ENCODE measurements around the gene CXCR6. TPM values are rescaled to one million over a fixed set of nuclear protein-coding genes. Genes with fewer than 3 reads are reported as not detected.

The CXCR6 gene
- total RNA-seq, 1 experiment from 2014 or later: not detected

DNA sequence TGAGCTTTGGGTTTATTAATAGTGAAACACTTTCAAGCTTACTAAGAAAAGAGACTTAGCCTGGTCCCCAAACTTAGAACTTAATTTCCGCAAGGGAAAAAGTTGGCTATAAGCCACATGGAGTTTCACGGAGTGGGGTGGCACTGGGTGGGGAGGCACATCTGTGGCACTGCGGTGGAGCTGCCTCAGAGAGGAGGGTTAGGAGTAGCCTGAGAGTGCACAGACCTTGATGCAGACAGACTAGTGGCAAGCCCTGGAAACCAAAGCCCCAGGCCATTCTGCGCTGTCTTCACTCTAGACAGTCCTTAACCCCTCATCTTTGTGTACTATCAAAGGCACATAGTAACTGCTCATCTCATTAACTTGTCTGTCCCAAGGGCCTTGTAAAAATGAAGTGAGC is 22.0 kb downstream of the CXCR6 start (continued):
- no peak for TF ChIP-seq SP1 (CRISPR knock-in tag; conservative IDR thresholded peaks at IDR 0.05)
- no peak for TF ChIP-seq TEAD4 (CRISPR knock-in tag; IDR thresholded peaks at IDR 0.05)
- no peak for TF ChIP-seq ZNF232 (CRISPR knock-in tag; IDR thresholded peaks at IDR 0.05)
- no peak for TF ChIP-seq ZNF532 (CRISPR knock-in tag; IDR thresholded peaks at IDR 0.05; ENCODE audit: borderline replicate concordance)
- no peak for TF ChIP-seq E2F1 (CRISPR knock-in tag; IDR thresholded peaks at IDR 0.05)

DNA sequence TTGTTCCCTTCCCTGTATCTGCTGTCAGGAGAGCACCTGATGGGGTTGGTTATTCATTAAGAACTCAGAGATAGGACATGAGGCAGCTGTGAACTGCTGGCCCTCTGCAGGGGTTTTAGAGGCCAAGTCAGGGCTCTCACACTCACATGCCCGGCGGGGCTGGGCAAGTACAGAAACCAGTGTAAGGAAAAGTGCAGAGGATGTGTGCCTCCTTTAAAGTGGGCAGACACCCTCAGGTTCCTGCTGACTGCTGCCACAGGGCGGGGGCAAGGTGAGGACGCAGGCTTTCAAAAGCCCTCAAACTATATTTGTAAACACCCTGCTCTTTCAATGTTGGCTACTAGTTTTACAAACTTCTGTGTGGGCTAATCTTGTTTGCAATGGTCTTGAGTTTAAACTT is 22.4 kb downstream of the CXCR6 start:
- Mint-ChIP-seq H3K4me1 (no peaks in the 10 kb centered on the region), H3K9me3 (no peaks in the 10 kb centered on the region), H3K27ac (no peak overlapping the region), H3K27me3 (ENCODE audit: low read depth) (no peaks in the 10 kb centered on the region), H3K4me3 (no peak overlapping the region), H3K36me3 (peaks cover 67% of the 10 kb centered on the region)
- no peak for ATAC-seq
- ChIA-PET POLR2A (no interaction called here), CTCF (interaction anchor here (0.9 to 4.0 kb wide), 4 partner anchors 8 to 114 kb away, joined by 3 to 25 read pairs (median 6); no protein-coding TSS in a partner anchor)
- no peak for DNase-seq (ENCODE audit: low spot score)
- TF ChIP-seq ELF4 (CRISPR knock-in tag; IDR thresholded peaks at IDR 0.05; ENCODE audit: low read depth) (no peak), SOX15 (CRISPR knock-in tag; IDR thresholded peaks at IDR 0.05) (no peak), ATF6 (CRISPR knock-in tag; IDR thresholded peaks at IDR 0.05) (no peak), NR2C2 (CRISPR knock-in tag; IDR thresholded peaks at IDR 0.05) (no peak), ZSCAN18 (CRISPR knock-in tag; IDR thresholded peaks at IDR 0.05) (no peak), ZNF138 (CRISPR knock-in tag; conservative IDR thresholded peaks at IDR 0.05) (no peak), ATF1 (CRISPR knock-in tag; IDR thresholded peaks at IDR 0.05) (no peak), RELA (CRISPR knock-in tag; IDR thresholded peaks at IDR 0.05; ENCODE audit: borderline replicate concordance) (no peak), ZNF396 (CRISPR knock-in tag; IDR thresholded peaks at IDR 0.05; ENCODE audit: borderline replicate concordance) (no peak), IRF2 (CRISPR knock-in tag; IDR thresholded peaks at IDR 0.05; ENCODE audit: borderline replicate concordance, low read depth) (no peak), MYBL2 (CRISPR knock-in tag; IDR thresholded peaks at IDR 0.05) (no peak), SMAD4 (CRISPR knock-in tag; IDR thresholded peaks at IDR 0.05) (no peak), ZNF425 (CRISPR knock-in tag; conservative IDR thresholded peaks at IDR 0.05) (no peak)
- TF ChIP-seq, protein P1, sequence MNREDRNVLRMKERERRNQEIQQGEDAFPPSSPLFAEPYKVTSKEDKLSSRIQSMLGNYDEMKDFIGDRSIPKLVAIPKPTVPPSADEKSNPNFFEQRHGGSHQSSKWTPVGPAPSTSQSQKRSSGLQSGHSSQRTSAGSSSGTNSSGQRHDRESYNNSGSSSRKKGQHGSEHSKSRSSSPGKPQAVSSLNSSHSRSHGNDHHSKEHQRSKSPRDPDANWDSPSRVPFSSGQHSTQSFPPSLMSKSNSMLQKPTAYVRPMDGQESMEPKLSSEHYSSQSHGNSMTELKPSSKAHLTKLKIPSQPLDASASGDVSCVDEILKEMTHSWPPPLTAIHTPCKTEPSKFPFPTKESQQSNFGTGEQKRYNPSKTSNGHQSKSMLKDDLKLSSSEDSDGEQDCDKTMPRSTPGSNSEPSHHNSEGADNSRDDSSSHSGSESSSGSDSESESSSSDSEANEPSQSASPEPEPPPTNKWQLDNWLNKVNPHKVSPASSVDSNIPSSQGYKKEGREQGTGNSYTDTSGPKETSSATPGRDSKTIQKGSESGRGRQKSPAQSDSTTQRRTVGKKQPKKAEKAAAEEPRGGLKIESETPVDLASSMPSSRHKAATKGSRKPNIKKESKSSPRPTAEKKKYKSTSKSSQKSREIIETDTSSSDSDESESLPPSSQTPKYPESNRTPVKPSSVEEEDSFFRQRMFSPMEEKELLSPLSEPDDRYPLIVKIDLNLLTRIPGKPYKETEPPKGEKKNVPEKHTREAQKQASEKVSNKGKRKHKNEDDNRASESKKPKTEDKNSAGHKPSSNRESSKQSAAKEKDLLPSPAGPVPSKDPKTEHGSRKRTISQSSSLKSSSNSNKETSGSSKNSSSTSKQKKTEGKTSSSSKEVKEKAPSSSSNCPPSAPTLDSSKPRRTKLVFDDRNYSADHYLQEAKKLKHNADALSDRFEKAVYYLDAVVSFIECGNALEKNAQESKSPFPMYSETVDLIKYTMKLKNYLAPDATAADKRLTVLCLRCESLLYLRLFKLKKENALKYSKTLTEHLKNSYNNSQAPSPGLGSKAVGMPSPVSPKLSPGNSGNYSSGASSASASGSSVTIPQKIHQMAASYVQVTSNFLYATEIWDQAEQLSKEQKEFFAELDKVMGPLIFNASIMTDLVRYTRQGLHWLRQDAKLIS (CRISPR knock-in tag; IDR thresholded peaks at IDR 0.05; ENCODE audit: borderline replicate concordance): no peak
- TF ChIP-seq, protein P2, sequence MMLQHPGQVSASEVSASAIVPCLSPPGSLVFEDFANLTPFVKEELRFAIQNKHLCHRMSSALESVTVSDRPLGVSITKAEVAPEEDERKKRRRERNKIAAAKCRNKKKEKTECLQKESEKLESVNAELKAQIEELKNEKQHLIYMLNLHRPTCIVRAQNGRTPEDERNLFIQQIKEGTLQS (CRISPR knock-in tag; conservative IDR thresholded peaks at IDR 0.05): no peak

Measured in WTC11 (cell line).